PC-3 (cell line): ENCODE measurements around the gene MYO3B. TPM values are rescaled to one million over a fixed set of nuclear protein-coding genes. Genes with fewer than 3 reads are reported as not detected.

Experiments used
- ATAC-seq: fragments of 200-7000 bp; cut with Tn5 transposase; 2 replicates; pipeline ENCODE4 v1.9.1; 2020; ENCODE audit warnings: mild to moderate bottlenecking, moderate library complexity
- BruUV-seq: library from RNA; stranded (reverse); fragments of 400-500 nt; replicated peaks from 2 replicates; lab custom pipeline; 2021; lab: Mats Ljungman, UMichigan
- CTCF ChIA-PET: fragments of 300-600 bp; sonication (Branson Sonifier 250); formaldehyde crosslinking; loops from one replicate; lab custom pipeline; 2022; ENCODE audit warnings: antibody characterized with exemption; lab: Charles Lee
- POLR2A ChIA-PET: fragments of 300-600 bp; sonication (Branson Sonifier 250); formaldehyde crosslinking; loops from one replicate; lab custom pipeline; 2022; ENCODE audit warnings: antibody characterized with exemption; ENCODE audit not compliant: unreplicated experiment; lab: Charles Lee
- DNase-seq: peaks from one replicate; pipeline ENCODE4 v3.0.0-alpha.2; 2015
- H2AFZ ChIP-seq: fragments of 300-600 bp; sonication (generic); 2 replicates; pipeline ENCODE4 v1.6.0; 2016; ENCODE audit warnings: antibody characterized with exemption, low read length
- H3F3A ChIP-seq: fragments of 300-600 bp; sonication (generic); one replicate; pipeline ENCODE4 v1.6.0; 2017; ENCODE audit warnings: antibody characterized with exemption, low read length, control low read depth, mild to moderate bottlenecking; ENCODE audit not compliant: unreplicated experiment
- H3K27ac ChIP-seq: fragments of 300-600 bp; sonication (generic); 2 replicates; pipeline ENCODE4 v1.5.1; 2016; ENCODE audit warnings: mild to moderate bottlenecking, low read length
- H3K27me3 ChIP-seq: fragments of 300-600 bp; sonication (generic); 2 replicates; pipeline ENCODE4 v1.6.1; 2016; ENCODE audit warnings: low read length, mixed read lengths
- H3K36me3 ChIP-seq: fragments of 300-600 bp; sonication (generic); 2 replicates; pipeline ENCODE4 v1.6.1; 2016; ENCODE audit warnings: low read depth, mixed run types, low read length, mixed read lengths
- H3K4me1 ChIP-seq: fragments of 300-600 bp; sonication (generic); 2 replicates; pipeline ENCODE4 v1.5.1; 2016; ENCODE audit warnings: low read length; ENCODE audit not compliant: insufficient read depth
- H3K4me2 ChIP-seq: fragments of 300-600 bp; sonication (generic); 2 replicates; pipeline ENCODE4 v1.6.0; 2016; ENCODE audit warnings: low read length
- H3K4me3 ChIP-seq: fragments of 300-600 bp; sonication (generic); 2 replicates; pipeline ENCODE4 v1.5.1; 2016; ENCODE audit warnings: mild to moderate bottlenecking, low read length, mixed read lengths
- H3K79me2 ChIP-seq: fragments of 300-600 bp; sonication (generic); 2 replicates; pipeline ENCODE4 v1.6.1; 2017; ENCODE audit warnings: low read length, mixed read lengths
- H3K9ac ChIP-seq: fragments of 300-600 bp; sonication (generic); 2 replicates; pipeline ENCODE4 v1.6.0; 2016; ENCODE audit warnings: mild to moderate bottlenecking, low read length
- H3K9me2 ChIP-seq: fragments of 300-600 bp; sonication (generic); replicated peaks from 2 replicates; pipeline ENCODE4 v1.6.1; 2016; ENCODE audit warnings: mixed run types, low read length, mixed read lengths
- H3K9me3 ChIP-seq: fragments of 300-600 bp; sonication (generic); 2 replicates; pipeline ENCODE4 v1.6.1; 2016; ENCODE audit warnings: low read length, mixed read lengths
- H4K20me1 ChIP-seq: fragments of 300-600 bp; sonication (generic); 2 replicates; pipeline ENCODE4 v1.6.1; 2016; ENCODE audit warnings: low read length, mixed read lengths
- EZH2 ChIP-seq: fragments of 300-600 bp; sonication (generic); IDR thresholded peaks from one replicate; pipeline ENCODE4 v1.6.1; 2017; ENCODE audit warnings: antibody characterized with exemption, mild to moderate bottlenecking, low read length; ENCODE audit not compliant: unreplicated experiment
- EZH2phosphoT487 ChIP-seq: fragments of 300-600 bp; sonication (generic); IDR thresholded peaks from 2 replicates; pipeline ENCODE4 v1.6.1; 2018; ENCODE audit warnings: mild to moderate bottlenecking, antibody characterized with exemption, low read length, borderline replicate concordance
- intact Hi-C: fragments of 100-400 bp; cut with micrococcal nuclease; formaldehyde crosslinking; loops from 2 replicates; pipeline ENCODE4 v1.9.0; 2023
- total RNA-seq: library from RNA; depleted of rRNA; stranded (reverse); fragments of >200 nt; gene quantifications from 2 replicates; pipeline ENCODE4 v1.2.3, GENCODE V29; 2014
- TF ChIP-seq, protein P1 (sequence below): fragments of 300-600 bp; sonication (generic); conservative IDR thresholded peaks from 2 replicates; pipeline ENCODE4 v1.5.1; 2017; ENCODE audit warnings: antibody characterized with exemption, low read depth, mild to moderate bottlenecking, low read length

MYO3B gene
- total RNA-seq, 1 experiment from 2014 or later = 1.1 TPM

- H3K4me3 ChIP-seq = no peak overlapping the region
- DNase-seq = no peak
- H3K4me1 ChIP-seq = no peaks in the 10 kb centered on the region
- H3K79me2 ChIP-seq = no peaks in the 10 kb centered on the region
- no peaks in the 10 kb centered on the region for H3K9me2 ChIP-seq
- H3K36me3 ChIP-seq = no peaks in the 10 kb centered on the region
- H3K27ac ChIP-seq = no peak overlapping the region
- H3K9ac ChIP-seq = no peak overlapping the region
- intact Hi-C loops = no loop called here
- no TSS peak for BruUV-seq
- no peaks in the 10 kb centered on the region for H4K20me1 ChIP-seq
- no peak for ATAC-seq
- H3K9me3 ChIP-seq = no peaks in the 10 kb centered on the region
- H2AFZ ChIP-seq = no peak overlapping the region
- H3K4me2 ChIP-seq = no peak overlapping the region
- TF ChIP-seq EZH2phosphoT487 = no peak
- no peak for TF ChIP-seq EZH2
- TF ChIP-seq, protein P1, sequence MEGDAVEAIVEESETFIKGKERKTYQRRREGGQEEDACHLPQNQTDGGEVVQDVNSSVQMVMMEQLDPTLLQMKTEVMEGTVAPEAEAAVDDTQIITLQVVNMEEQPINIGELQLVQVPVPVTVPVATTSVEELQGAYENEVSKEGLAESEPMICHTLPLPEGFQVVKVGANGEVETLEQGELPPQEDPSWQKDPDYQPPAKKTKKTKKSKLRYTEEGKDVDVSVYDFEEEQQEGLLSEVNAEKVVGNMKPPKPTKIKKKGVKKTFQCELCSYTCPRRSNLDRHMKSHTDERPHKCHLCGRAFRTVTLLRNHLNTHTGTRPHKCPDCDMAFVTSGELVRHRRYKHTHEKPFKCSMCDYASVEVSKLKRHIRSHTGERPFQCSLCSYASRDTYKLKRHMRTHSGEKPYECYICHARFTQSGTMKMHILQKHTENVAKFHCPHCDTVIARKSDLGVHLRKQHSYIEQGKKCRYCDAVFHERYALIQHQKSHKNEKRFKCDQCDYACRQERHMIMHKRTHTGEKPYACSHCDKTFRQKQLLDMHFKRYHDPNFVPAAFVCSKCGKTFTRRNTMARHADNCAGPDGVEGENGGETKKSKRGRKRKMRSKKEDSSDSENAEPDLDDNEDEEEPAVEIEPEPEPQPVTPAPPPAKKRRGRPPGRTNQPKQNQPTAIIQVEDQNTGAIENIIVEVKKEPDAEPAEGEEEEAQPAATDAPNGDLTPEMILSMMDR = no peak
- H3F3A ChIP-seq = no peaks in the 10 kb centered on the region
- ChIA-PET CTCF (no interaction called here), POLR2A (no interaction called here)
- peaks cover 6% of the 10 kb centered on the region; the same call in 1 of the 2 replicates for H3K27me3 ChIP-seq
Observed at GRCh38 chr2:170566138-170566537, 388.2 kb downstream of the MYO3B start.

DNA sequence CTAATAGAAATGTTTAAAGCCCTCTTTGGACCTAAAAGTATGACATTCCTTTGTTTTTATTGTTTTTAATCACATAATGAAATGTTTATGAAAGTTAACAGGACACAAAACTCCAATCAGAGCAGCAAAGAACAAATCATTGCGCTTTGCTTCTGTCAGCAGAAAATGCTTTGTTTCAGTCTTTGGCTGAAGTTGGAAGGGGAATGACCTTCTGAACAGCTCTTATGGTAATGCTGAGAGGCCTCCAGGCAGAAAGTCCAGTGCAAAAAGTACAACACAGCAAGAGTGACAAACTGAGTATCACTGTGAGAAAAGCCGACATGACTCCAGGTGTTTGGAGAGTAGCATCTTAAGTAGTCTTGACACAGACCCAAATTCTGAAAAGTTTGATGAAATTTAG, 389.5 kb downstream of the MYO3B start:
- ChIA-PET CTCF (no interaction called here), POLR2A (no interaction called here)
- Histone ChIP-seq H2AFZ (no peak overlapping the region), H3K27ac (no peak overlapping the region), H3K9ac (no peak overlapping the region), H4K20me1 (no peaks in the 10 kb centered on the region), H3K9me2 (no peaks in the 10 kb centered on the region), H3K4me1 (no peaks in the 10 kb centered on the region), H3K79me2 (no peaks in the 10 kb centered on the region), H3K4me2 (no peak overlapping the region), H3K36me3 (no peaks in the 10 kb centered on the region), H3K4me3 (no peak overlapping the region), H3K27me3 (0 out of 2 replicates have a peak, but pooled peaks cover 6% of the 10 kb centered on the region), H3F3A (no peaks in the 10 kb centered on the region), H3K9me3 (no peaks in the 10 kb centered on the region)
- ATAC-seq (no peak), DNase-seq (no peak)
- TF ChIP-seq EZH2 (no peak), EZH2phosphoT487 (no peak)
- TF ChIP-seq, protein P1 = no peak
- intact Hi-C loops = no loop called here
- no TSS peak for BruUV-seq

DNA sequence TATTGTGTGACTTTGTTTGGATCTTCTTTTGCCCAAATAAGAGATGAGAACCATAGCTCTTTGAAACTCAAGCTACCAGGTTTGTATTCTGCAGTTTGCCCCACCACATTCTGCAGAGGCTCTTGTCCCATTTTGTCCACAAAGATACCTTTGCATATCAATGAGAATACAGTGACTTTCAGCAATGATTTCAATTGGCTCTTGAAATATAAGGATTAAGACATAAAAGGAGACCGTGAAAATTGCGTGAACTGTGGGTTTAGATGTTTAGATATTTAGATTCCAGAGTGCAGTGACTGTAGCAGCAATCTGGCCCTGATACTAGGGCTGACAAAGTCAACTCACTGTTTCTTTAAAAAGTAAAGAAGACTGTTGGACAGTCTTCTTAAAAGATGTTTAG, 390.6 kb downstream of the MYO3B start:
- H3K36me3 ChIP-seq = no peaks in the 10 kb centered on the region
- TF ChIP-seq EZH2 (no peak), EZH2phosphoT487 (no peak)
- TF ChIP-seq, protein P1 = no peak
- no peaks in the 10 kb centered on the region for H3F3A ChIP-seq
- no peak overlapping the region for H3K27ac ChIP-seq
- CTCF ChIA-PET = no interaction called here
- H3K9me3 ChIP-seq = no peaks in the 10 kb centered on the region
- 0 out of 2 replicates have a peak, but pooled peaks cover 6% of the 10 kb centered on the region for H3K27me3 ChIP-seq
- no TSS peak for BruUV-seq
- POLR2A ChIA-PET = no interaction called here
- no peaks in the 10 kb centered on the region for H3K4me1 ChIP-seq
- no peak overlapping the region for H3K4me3 ChIP-seq
- H3K79me2 ChIP-seq = no peaks in the 10 kb centered on the region
- no peak overlapping the region for H3K9ac ChIP-seq
- no peak overlapping the region for H2AFZ ChIP-seq
- H3K9me2 ChIP-seq = no peaks in the 10 kb centered on the region
- DNase-seq (no peak), ATAC-seq (no peak)
- H4K20me1 ChIP-seq = no peaks in the 10 kb centered on the region
- H3K4me2 ChIP-seq = no peak overlapping the region
- intact Hi-C loops = no loop called here
